Right ventricle myocardium inferior (tissue), 1 donor: ENCODE measurements around the gene PAPPA2. TPM values are rescaled to one million over a fixed set of nuclear protein-coding genes. Genes with fewer than 3 reads are reported as not detected.

Experiments
- ATAC-seq: fragments of 200-7000 bp; cut with Tn5 transposase; one replicate; pipeline ENCODE4 v1.9.1; 2020; ENCODE audit warnings: mild to moderate bottlenecking, moderate library complexity
- DNase-seq: peaks from one replicate; pipeline ENCODE4 v3.0.0; 2021; ENCODE audit errors: missing footprints
- intact Hi-C: fragments of 100-400 bp; cut with DNase I; formaldehyde crosslinking; loops from one replicate; pipeline ENCODE4 v1.11.0; 2022
- total RNA-seq: library from RNA; stranded (reverse); fragmentation: NEBNext Ultra II Directional; extraction: Animal tissue kit (Norgen Biotek cat#: 25700); gene quantifications from one replicate; pipeline ENCODE4 v1.2.1, GENCODE V29; 2021
- donor health status: DM: no; HTN: yes; CAD: no; lungs with severe emphysema.

Gene PAPPA2
- total RNA-seq, 1 donor from 2014 or later, result 0.35 TPM

DNA sequence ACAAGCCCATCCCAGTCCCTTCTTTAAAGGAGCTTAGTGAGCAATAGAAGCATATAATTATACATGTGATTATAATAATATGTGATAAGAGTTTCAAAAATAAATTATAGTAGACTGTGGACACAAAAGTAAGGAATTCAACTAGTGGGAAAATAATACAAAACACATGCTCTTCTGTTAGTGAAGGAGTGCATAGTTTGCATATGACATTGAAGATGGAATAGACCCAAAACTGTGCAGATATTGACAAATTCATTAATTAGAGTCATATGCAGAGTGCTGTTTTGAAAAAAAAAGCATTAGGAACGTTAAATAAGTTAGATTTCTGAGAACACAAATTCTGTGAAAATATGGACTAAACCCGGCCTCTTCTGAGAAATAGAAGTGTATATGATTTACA is 422.8 kb downstream of the PAPPA2 start:
- ATAC-seq, result no peak
- intact Hi-C loops, result loop anchor here (5.0 kb wide), 1 partner anchor 38 kb away; no protein-coding TSS in a partner anchor

GRCh38 chr1:176888471-176889032 is 425.6 kb downstream of the PAPPA2 start:
- DNase-seq (no peak), ATAC-seq (peak; percentile 71)
- intact Hi-C loops, result loop anchor here (5.0 kb wide), 1 partner anchor 41 kb away; no protein-coding TSS in a partner anchor

More for the DNA sequence above, 422.8 kb downstream of the PAPPA2 start:
- DNase-seq, result no peak

DNA sequence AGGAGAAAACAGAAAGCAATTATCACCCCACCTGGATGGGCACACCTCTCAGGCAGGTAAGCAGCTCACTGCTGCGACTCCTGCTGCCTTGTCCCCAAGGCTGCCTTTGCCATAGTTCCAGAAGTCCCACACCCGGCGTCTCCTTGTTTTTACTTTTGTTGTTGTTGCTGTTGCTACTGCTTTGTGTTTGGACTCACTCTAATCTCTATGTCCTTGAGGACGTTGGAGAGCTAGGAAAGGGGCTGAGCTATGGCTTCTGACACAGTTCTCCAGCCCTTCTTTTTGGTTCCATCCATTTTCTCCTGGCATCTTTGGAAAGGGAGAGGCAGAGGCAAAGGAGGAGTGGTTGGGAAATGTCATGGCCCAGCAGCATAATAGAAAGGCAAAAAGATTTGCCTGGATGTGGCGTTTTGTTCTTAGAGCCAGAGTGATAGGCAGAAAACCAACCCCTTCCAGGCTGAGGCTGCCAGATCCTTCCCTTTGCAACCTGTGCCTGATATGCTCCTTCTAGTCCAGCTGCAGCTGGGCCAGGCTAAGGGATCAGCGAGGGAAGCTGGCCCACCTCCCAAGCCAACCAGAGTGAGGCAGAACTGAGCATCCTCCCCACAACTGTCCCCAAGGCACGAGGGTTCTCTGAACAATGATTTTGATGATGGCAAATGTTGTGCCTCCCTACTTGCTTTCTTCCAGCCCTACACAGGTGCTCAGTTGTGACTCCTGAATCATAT is 430.8 kb downstream of the PAPPA2 start:
- DNase-seq (no peak), ATAC-seq (peak; percentile 73)
- intact Hi-C loops, result no loop called here

DNA sequence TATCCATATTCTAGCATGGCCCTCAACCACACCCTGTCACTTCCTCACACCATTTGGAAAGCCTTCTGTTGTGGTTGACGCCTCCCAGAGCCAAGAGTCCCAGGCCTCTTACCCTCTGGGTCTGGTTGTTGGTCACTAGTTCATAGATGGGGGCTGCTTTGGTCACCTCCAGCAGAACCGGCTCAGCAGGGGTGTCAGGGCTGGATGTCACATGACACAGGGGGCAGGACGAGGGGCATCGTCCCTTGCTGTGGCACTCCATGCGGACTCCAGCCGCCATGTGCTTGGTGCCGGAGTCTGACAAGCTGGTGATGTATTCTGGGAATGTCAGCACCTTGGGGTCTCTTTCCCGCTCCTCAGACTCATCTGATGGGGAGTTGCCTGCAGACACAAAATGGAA is 431.5 kb downstream of the PAPPA2 start:
- intact Hi-C loops, result no loop called here
- no peak for DNase-seq
- no peak for ATAC-seq
